Measurements from ENCODE around the gene NUF2. TPM values are rescaled to one million over a fixed set of nuclear protein-coding genes. Genes with fewer than 3 reads are reported as not detected.

The NUF2 gene
- total RNA-seq, 4 donors from 2014 or later: 0.44 to 2.2 TPM; not detected in 2

GRCh38 chr1:163388970-163389369 lies 67.2 kb downstream of the NUF2 start:
- Histone ChIP-seq H3K4me3 (replicated peaks in 1 of 3) (no peak overlapping the region), H3K4me1 (no peaks in the 10 kb centered on the region), H3K27ac (no peak overlapping the region), H3K9me3 (no peaks in the 10 kb centered on the region), H3K27me3 (no peaks in the 10 kb centered on the region), H3K36me3 (no peaks in the 10 kb centered on the region)
- intact Hi-C loops (cut with DNase I): no loop called here
- WGBS, 2 donors: 85 to 90% methylated on average over 4 of the region's 4 CpGs
- no peak for TF ChIP-seq POLR2A (IDR thresholded peaks at IDR 0.05)
- DNase-seq: no peak

DNA sequence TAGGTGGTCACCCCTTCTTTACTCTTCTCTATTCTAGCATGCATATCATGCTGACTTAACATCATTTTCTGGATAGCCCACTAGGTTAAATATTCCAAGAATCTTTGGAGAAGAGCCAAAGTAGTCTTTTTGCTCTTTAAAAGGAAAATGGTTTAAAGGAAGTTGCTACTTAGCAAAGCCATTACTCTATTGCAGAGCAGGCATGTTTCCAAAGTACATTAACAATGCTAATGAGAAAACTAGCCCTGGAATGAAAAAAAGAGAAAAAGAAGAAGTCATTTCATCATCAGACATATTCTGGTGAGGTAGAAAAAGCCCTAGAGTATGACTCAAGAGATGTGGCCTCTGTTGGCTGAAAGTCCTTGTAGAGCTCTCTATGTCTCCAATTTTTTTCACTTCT lies 74.0 kb downstream of the NUF2 start:
- Histone ChIP-seq H3K36me3 (no peaks in the 10 kb centered on the region), H3K4me3 (replicated peaks in 1 of 3) (no peak overlapping the region), H3K4me1 (peaks cover 0 to 4% of the 10 kb centered on the region in 2 donors), H3K27ac (no peak overlapping the region), H3K9me3 (no peaks in the 10 kb centered on the region), H3K27me3 (no peaks in the 10 kb centered on the region)
- intact Hi-C loops (cut with DNase I): no loop called here
- DNase-seq: no peak
- TF ChIP-seq POLR2A (IDR thresholded peaks at IDR 0.05): no peak
- TF ChIP-seq CTCF (IDR thresholded peaks at IDR 0.05): no peak

- WGBS, 2 donors: 64 to 69% methylated on average over 4 of the region's 4 CpGs
- intact Hi-C loops (cut with DNase I): no loop called here
- H3K36me3 ChIP-seq: no peaks in the 10 kb centered on the region
- no peak for DNase-seq
- no peak overlapping the region for H3K27ac ChIP-seq
- H3K27me3 ChIP-seq: no peaks in the 10 kb centered on the region
- no peak overlapping the region for H3K4me3 ChIP-seq (replicated peaks in 1 of 3)
- peaks cover 0 to 11% of the 10 kb centered on the region in 2 donors for H3K4me1 ChIP-seq
- H3K9me3 ChIP-seq: no peaks in the 10 kb centered on the region
- TF ChIP-seq CTCF (IDR thresholded peaks at IDR 0.05) (no peak), POLR2A (IDR thresholded peaks at IDR 0.05) (no peak)
These were observed 75.9 kb downstream of the NUF2 start for GRCh38 chr1:163397451-163398200.

DNA sequence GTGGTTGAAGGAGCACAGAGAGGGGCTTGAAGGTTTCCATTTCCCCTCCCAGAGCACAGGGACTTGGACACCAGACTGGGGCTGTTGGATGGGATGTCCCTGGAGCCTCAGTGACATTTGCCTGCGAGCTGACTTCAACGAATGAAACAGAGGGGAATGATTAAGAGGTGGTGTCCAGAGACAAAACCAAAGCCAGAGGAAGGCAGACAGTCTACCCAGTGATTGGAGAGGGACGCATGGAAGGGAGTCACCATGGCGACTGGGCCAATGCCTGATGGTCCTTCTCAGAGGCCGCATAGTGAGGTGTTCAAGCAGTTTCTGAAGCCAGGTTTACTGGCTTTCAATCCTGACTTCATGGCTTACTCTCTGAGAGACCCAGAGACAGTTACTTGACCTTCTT lies 77.2 kb downstream of the NUF2 start:
- no peaks in the 10 kb centered on the region for H3K36me3 ChIP-seq
- TF ChIP-seq CTCF (IDR thresholded peaks at IDR 0.05): no peak
- 83 to 86% methylated on average over 5 of the region's 5 CpGs for WGBS, 2 donors
- H3K9me3 ChIP-seq: no peaks in the 10 kb centered on the region
- intact Hi-C loops (cut with DNase I): no loop called here
- no peak for DNase-seq
- no peaks in the 10 kb centered on the region for H3K27me3 ChIP-seq
- no peak overlapping the region for H3K4me3 ChIP-seq (replicated peaks in 1 of 3)
- no peak overlapping the region for H3K27ac ChIP-seq
- H3K4me1 ChIP-seq: peaks cover 0 to 11% of the 10 kb centered on the region in 2 donors

- H3K36me3 ChIP-seq: no peaks in the 10 kb centered on the region
- H3K27ac ChIP-seq: no peak overlapping the region
- no peak for DNase-seq
- TF ChIP-seq CTCF (IDR thresholded peaks at IDR 0.05) (no peak), POLR2A (IDR thresholded peaks at IDR 0.05) (no peak)
- 54 to 66% methylated on average over 9 of the region's 9 CpGs for WGBS, 2 donors
- peaks cover 0 to 15% of the 10 kb centered on the region in 2 donors for H3K4me1 ChIP-seq
- no peaks in the 10 kb centered on the region for H3K27me3 ChIP-seq
- no peak overlapping the region for H3K4me3 ChIP-seq (replicated peaks in 1 of 3)
- no peaks in the 10 kb centered on the region for H3K9me3 ChIP-seq
- intact Hi-C loops (cut with DNase I): no loop called here
These were observed 78.3 kb downstream of the NUF2 start for GRCh38 chr1:163399976-163400601.
